OCI-LY7 (cell line): ENCODE measurements around the gene DNMT3A. TPM values are rescaled to one million over a fixed set of nuclear protein-coding genes. Genes with fewer than 3 reads are reported as not detected.

Source experiments
- BruUV-seq: library from RNA; stranded (reverse); fragments of 400-500 nt; replicated peaks from 2 replicates; lab custom pipeline; 2021; lab: Mats Ljungman, UMichigan
- CTCF ChIA-PET: fragments of 300-600 bp; sonication (Branson Sonifier 250); formaldehyde crosslinking; loops from one replicate; lab custom pipeline; 2022; ENCODE audit warnings: antibody characterized with exemption; ENCODE audit not compliant: unreplicated experiment; lab: Charles Lee
- POLR2A ChIA-PET: fragments of 300-600 bp; sonication (Branson Sonifier 250); formaldehyde crosslinking; loops from one replicate; lab custom pipeline; 2022; ENCODE audit warnings: antibody characterized with exemption; lab: Charles Lee
- DNase-seq: peaks from one replicate; pipeline ENCODE4 v3.0.0-alpha.2; 2015; ENCODE audit warnings: low spot score
- H2AFZ ChIP-seq: fragments of 200-600 bp; sonication (generic), shearing (Covaris generic); 2 replicates; pipeline ENCODE4 v1.6.1; 2014; ENCODE audit warnings: mild to moderate bottlenecking, antibody characterized with exemption, low read length, moderate library complexity
- H3K27ac ChIP-seq: fragments of 200-600 bp; sonication (generic); 2 replicates; pipeline ENCODE4 v1.5.1; 2014; ENCODE audit warnings: mixed run types, low read depth, mild to moderate bottlenecking, moderate library complexity, low read length, inconsistent platforms; ENCODE audit not compliant: poor library complexity, severe bottlenecking
- H3K36me3 ChIP-seq: fragments of 200-600 bp; sonication (generic); 2 replicates; pipeline ENCODE4 v1.6.1; 2014; ENCODE audit warnings: mild to moderate bottlenecking, antibody characterized with exemption, low read length, moderate library complexity, mixed read lengths; ENCODE audit not compliant: insufficient read depth
- H3K4me1 ChIP-seq: fragments of 200-600 bp; sonication (generic); 2 replicates; pipeline ENCODE4 v1.5.1; 2014; ENCODE audit warnings: mild to moderate bottlenecking, low read length; ENCODE audit not compliant: insufficient read depth, poor library complexity, severe bottlenecking
- H3K4me2 ChIP-seq: fragments of 200-600 bp; sonication (generic); 2 replicates; pipeline ENCODE4 v1.6.1; 2014; ENCODE audit warnings: mild to moderate bottlenecking, low read length
- H3K4me3 ChIP-seq: fragments of 200-600 bp; sonication (generic); 2 replicates; pipeline ENCODE4 v1.5.1; 2014; ENCODE audit warnings: mild to moderate bottlenecking, low read depth, low read length; ENCODE audit not compliant: poor library complexity, severe bottlenecking
- H3K79me2 ChIP-seq: fragments of 200-600 bp; sonication (generic); 2 replicates; pipeline ENCODE4 v1.6.1; 2016; ENCODE audit warnings: low read depth, mild to moderate bottlenecking, low read length, moderate library complexity, mixed read lengths; ENCODE audit not compliant: insufficient read depth
- H3K9me2 ChIP-seq: fragments of 200-600 bp; sonication (generic); 2 replicates; pipeline ENCODE4 v1.6.1; 2016; ENCODE audit warnings: mild to moderate bottlenecking, low read length, mixed read lengths; ENCODE audit not compliant: insufficient read depth
- H3K9me3 ChIP-seq: fragments of 200-600 bp; sonication (generic); 2 replicates; pipeline ENCODE4 v1.6.1; 2014; ENCODE audit warnings: mild to moderate bottlenecking, mixed run types, low read length, mixed read lengths
- H4K20me1 ChIP-seq: fragments of 200-600 bp; sonication (generic); 2 replicates; pipeline ENCODE4 v1.6.1; 2014; ENCODE audit warnings: mild to moderate bottlenecking, antibody characterized with exemption, low read length, moderate library complexity, mixed read lengths; ENCODE audit not compliant: insufficient read depth
- EZH2phosphoT487 ChIP-seq: fragments of 200-600 bp; sonication (generic); IDR thresholded peaks from 2 replicates; pipeline ENCODE4 v1.6.1; 2018; ENCODE audit warnings: low read depth, borderline replicate concordance, mild to moderate bottlenecking, mixed run types, antibody characterized with exemption, low read length, moderate library complexity, mixed read lengths
- intact Hi-C: fragments of 100-400 bp; cut with micrococcal nuclease; formaldehyde crosslinking; loops from one replicate; pipeline ENCODE4 v1.10.0; 2022; ENCODE audit not compliant: unreplicated experiment
- total RNA-seq, 2 experiments: library from RNA; depleted of rRNA in 1 of 2; stranded (reverse); fragments of >200 nt in 1 of 2; shearing (Covaris generic) in 1 of 2; gene quantifications; 2 replicates each; pipeline ENCODE4 v1.2.3, GENCODE V29; 2014 to 2022
- TF ChIP-seq, protein P1 (sequence below): fragments of 200-600 bp; sonication (generic); conservative IDR thresholded peaks from 2 replicates; pipeline ENCODE4 v1.5.1; 2014; ENCODE audit warnings: mild to moderate bottlenecking, antibody characterized with exemption, low read length, moderate library complexity, mixed read lengths

Gene DNMT3A
- total RNA-seq, 2 experiments from 2014 or later = 2.8 to 7.3 TPM

DNA sequence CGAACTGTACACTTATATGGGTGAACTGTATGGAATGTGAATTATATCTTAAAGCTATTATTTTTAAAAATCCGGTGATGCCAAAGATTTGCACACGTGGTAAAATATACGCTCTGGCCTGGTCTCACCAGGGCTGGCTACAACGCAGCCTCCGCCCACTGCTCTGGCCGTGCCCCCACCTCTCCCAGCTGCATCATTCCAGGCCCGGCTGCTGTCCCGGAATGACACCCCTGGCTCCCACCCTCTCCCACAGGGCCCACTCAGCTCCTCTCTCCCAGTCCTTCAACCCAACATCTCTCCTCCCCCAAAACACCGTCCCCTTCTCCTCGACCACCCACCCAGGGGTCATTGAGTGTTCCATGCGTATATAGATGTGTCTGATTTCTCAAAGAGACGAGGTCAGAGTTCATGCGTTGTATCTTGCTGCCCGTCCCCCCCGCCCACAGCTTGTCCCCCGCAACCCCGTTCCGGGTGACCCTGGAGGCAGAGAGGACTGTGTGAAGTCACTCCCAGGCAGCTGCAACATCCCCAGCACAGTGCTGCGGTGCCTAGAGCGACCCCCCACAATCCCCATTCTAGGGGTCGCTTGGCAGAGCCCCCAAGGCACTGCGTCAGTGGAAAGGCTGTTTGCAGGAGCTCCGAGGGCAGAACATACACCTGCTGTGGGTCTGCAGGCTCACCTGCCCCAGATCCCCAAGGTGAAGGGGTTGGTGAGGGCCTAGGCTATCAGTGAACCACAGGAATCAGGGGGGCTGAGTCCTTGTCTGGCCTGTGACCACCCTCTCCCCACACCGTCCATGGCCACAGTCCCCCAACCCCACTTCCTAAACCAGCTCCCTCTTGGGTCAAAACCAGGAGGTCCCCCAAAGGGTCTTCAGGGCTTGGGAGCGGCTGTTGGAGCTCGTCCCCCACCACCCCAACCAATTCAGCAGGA, 13.3 kb downstream of the DNMT3A start:
- TF ChIP-seq EZH2phosphoT487 = no peak
- TF ChIP-seq, protein P1, sequence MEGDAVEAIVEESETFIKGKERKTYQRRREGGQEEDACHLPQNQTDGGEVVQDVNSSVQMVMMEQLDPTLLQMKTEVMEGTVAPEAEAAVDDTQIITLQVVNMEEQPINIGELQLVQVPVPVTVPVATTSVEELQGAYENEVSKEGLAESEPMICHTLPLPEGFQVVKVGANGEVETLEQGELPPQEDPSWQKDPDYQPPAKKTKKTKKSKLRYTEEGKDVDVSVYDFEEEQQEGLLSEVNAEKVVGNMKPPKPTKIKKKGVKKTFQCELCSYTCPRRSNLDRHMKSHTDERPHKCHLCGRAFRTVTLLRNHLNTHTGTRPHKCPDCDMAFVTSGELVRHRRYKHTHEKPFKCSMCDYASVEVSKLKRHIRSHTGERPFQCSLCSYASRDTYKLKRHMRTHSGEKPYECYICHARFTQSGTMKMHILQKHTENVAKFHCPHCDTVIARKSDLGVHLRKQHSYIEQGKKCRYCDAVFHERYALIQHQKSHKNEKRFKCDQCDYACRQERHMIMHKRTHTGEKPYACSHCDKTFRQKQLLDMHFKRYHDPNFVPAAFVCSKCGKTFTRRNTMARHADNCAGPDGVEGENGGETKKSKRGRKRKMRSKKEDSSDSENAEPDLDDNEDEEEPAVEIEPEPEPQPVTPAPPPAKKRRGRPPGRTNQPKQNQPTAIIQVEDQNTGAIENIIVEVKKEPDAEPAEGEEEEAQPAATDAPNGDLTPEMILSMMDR = no peak
- no peaks in the 10 kb centered on the region for H3K9me2 ChIP-seq
- BruUV-seq = no TSS peak
- intact Hi-C loops = no loop called here
- ChIA-PET CTCF (no interaction called here), POLR2A (interaction anchor here (0.6 kb wide), 1 partner anchor 355 kb away, joined by 3 read pairs; no protein-coding TSS in a partner anchor)
- H3K79me2 ChIP-seq = no peaks in the 10 kb centered on the region
- H3K27ac ChIP-seq = no peak overlapping the region
- H4K20me1 ChIP-seq = no peaks in the 10 kb centered on the region
- no peak for DNase-seq
- no peaks in the 10 kb centered on the region; the same call in 1 of the 2 replicates for H3K36me3 ChIP-seq
- H3K4me2 ChIP-seq = no peak overlapping the region
- no peak overlapping the region for H2AFZ ChIP-seq
- no peak overlapping the region for H3K4me3 ChIP-seq
- H3K9me3 ChIP-seq = peaks cover 10% of the 10 kb centered on the region; the same call in 1 of the 2 replicates
- no peaks in the 10 kb centered on the region for H3K4me1 ChIP-seq

DNA sequence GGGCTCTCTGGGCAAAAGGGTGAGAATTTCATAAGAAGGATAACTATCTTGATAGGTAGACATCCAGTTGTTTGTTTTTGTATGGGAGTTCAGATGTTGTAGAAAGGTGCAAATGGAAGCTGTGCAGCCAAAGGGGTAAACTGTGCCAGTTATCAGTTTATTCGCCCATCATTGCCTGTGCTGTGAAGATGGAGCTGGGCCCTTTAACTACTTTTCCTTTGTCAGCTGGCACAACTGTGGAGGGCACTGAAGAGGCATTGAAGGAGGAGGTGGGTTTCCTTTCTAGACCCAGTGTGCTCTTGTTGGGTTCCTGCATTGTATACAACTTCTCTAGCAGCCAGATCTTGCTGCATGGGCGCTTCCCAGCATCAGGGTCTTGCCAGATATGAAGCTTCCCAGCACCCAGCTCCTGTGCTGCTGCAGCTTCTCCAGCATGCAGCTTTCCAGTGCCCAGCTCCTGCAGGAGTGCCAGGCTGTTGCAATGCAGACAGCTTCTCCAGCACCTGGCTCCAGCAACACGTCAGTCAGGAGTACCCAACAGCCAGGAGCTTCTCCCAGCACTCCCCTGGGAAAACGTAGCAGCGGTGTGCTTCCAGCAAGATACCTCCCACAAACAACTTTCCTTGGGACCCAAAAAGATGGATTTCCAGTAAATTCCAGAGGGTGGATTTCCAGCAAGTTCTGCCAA, 15.3 kb downstream of the DNMT3A start:
- no peaks in the 10 kb centered on the region for H3K4me1 ChIP-seq
- H3K4me2 ChIP-seq = no peak overlapping the region
- no peaks in the 10 kb centered on the region for H4K20me1 ChIP-seq
- H3K27ac ChIP-seq = no peak overlapping the region
- H3K9me2 ChIP-seq = no peaks in the 10 kb centered on the region
- H3K4me3 ChIP-seq = no peak overlapping the region
- POLR2A ChIA-PET = interaction anchor here (1.0 kb wide), 1 partner anchor 10 kb away, joined by 3 read pairs; no protein-coding TSS in a partner anchor
- BruUV-seq = no TSS peak
- no peaks in the 10 kb centered on the region for H3K79me2 ChIP-seq
- H3K9me3 ChIP-seq = peaks cover 10% of the 10 kb centered on the region; the same call in 1 of the 2 replicates
- no peak overlapping the region for H2AFZ ChIP-seq
- DNase-seq = no peak
- intact Hi-C loops = no loop called here
- CTCF ChIA-PET = no interaction called here
- no peaks in the 10 kb centered on the region; the same call in 1 of the 2 replicates for H3K36me3 ChIP-seq
- TF ChIP-seq EZH2phosphoT487 = no peak
- TF ChIP-seq, protein P1 = no peak
